HL-60/S4 (cell line): ENCODE results near the gene ERICH6B.

Source experiments
- in situ Hi-C: fragments of 300-500 bp; cut with MboI; formaldehyde crosslinking; loops from 2 replicates; pipeline ENCODE4 v1.14.3; 2022; ENCODE audit warnings: low sequenced_read_pairs

ERICH6B gene

GRCh38 chr13:45508776-45509175, 106.8 kb downstream of the ERICH6B start:
- in situ Hi-C loops = no loop called here

- in situ Hi-C loops = no loop called here
These were observed 108.7 kb downstream of the ERICH6B start for GRCh38 chr13:45506811-45507210.

- in situ Hi-C loops = no loop called here
These were observed 111.9 kb downstream of the ERICH6B start for GRCh38 chr13:45503658-45504057.

- in situ Hi-C loops = no loop called here
These were observed 114.4 kb downstream of the ERICH6B start for GRCh38 chr13:45501175-45501526.

GRCh38 chr13:45500492-45501174, 114.9 kb downstream of the ERICH6B start:
- in situ Hi-C loops = no loop called here

GRCh38 chr13:45496942-45497341, 118.6 kb downstream of the ERICH6B start:
- in situ Hi-C loops = no loop called here

- in situ Hi-C loops = no loop called here
These were observed 123.0 kb downstream of the ERICH6B start for GRCh38 chr13:45492538-45492937.
